CD4-positive, alpha-beta T cell treated with Interleukin-4 for 4 hours (primary cell): ENCODE measurements around the gene CHRDL2.
A peak's percentile ranks its signal among the peaks of the same experiment; 100 is the strongest.

Source experiments
- DNase-seq: peaks from one replicate; pipeline ENCODE4 v3.0.0-alpha.2; 2020

CHRDL2 gene

DNA sequence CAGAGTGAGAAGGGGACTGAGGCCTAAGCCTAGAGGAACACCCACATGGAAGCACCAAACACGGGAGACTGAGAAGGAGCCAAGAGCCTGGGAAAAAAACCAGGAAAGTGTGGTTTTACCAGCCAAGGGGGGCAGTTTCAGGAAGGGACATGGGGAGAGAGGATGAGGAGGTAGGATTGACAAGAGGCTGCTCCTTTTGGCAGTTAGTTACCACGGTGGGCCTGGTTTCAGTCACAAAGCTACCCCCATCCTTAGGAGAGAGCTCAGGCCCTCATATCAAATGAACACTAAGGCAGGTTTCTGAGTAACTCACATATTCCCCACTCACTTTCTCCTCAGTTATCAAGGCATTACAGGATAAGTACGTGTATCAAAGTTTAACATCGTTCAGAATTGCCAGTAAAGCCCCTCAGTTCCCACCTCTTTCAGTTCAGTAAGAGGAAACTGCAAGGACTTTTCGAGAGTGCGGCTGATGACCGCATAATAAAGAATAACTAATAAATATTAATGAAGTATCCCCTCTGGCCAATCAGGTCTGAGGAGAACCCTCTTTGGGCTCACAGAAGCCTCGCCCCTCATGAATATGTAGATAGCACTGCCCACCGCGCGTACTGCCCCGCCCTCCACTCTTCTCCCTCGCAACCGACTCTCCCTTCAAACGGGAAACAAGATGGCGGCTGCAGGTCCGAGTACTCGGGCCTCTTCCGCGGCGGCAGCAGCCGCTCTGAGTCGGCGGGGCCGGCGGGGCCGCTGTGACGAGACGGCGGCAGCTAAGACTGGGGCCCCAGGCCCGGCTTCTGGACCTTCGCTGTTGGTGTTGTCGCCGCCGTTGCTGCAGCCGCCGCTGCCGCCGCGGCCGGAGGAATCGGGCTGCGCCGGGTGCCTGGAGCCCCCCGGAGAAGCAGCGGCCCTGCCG is 17.2 kb upstream of the CHRDL2 start, which contains the start of gene RNF169:
TSS of gene RNF169 (plus strand) at position 639 of the 916 bp plus-strand sequence. CDS start at position 671, 32 bp downstream.
- peak; percentile 94 for DNase-seq

DNA sequence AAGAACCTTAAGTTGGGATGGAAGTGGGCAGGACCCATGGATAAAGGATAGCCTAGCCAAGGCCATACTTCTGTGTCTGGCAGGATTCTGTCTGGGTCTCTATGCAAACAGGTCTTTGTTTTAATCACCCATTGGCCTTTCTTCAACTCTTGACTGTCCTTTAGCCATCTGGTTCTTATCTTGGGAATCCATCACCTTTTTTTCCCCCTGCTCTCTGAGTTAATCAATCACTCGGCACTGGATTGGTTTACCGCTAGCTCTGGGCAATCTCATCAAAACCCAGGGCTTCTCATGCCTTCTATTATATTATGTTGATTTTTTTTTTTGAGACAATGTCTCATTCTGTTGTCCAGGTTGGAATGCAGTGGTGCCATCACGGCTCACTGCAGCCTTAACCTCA is 15.6 kb upstream of the CHRDL2 start:
- DNase-seq: no peak

DNA sequence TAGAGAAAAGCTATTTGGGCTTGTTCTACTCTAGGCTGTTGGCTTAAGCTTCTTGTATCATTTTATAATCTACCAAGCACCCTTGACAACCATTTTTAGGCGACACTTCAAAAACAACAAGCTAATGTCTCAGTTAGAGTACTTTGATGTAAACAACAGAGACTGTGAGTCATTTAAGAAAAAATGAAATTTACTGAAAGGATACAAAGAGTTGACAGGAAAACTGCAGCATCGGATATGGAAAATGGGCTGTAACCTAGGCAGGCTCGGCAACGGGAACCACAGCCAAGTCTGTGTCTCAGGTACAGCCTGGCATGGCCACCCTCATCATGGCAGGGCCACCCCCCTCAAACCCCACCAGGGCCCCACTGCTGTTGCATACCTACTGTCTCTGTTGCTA is 13.1 kb upstream of the CHRDL2 start:
- DNase-seq: no peak

DNA sequence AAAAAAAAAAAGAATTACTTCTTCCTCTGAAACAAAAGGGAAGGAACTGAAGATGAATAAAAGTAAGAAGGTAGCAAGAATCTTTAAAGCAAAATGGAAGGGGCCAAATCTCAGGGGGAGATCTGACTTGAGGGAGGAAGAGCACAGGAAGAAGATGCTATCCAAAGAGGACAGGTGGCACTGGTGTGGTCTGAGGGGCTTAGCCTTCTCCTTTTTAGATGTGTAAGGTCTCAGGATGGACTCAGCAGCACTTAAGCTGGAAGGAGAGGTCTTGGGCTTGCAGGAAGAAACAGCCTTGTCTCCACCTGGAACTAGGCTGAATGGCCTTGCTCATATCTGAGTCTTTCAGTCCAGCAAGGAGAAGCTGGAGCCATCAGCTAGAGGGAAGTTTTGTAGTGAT is 12.4 kb upstream of the CHRDL2 start:
- no peak for DNase-seq

DNA sequence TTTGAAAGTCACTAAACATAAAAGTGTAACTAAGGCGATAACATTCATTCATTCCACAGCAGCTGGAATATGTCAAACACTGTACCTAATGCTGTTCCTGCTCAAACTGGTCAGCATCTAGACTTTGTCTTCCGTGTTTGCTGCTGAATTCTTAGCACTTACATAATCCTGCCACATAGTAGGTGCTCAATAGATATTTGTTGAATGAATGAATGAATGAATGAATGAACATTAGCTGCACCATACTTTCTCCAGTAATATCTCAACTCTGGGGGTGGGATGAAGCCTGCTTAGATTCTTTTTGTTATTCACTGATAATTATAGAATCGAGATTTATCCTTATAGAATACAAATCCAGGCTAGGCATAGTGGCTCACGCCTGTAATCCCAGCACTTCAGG is 10.8 kb upstream of the CHRDL2 start:
- DNase-seq: no peak

DNA sequence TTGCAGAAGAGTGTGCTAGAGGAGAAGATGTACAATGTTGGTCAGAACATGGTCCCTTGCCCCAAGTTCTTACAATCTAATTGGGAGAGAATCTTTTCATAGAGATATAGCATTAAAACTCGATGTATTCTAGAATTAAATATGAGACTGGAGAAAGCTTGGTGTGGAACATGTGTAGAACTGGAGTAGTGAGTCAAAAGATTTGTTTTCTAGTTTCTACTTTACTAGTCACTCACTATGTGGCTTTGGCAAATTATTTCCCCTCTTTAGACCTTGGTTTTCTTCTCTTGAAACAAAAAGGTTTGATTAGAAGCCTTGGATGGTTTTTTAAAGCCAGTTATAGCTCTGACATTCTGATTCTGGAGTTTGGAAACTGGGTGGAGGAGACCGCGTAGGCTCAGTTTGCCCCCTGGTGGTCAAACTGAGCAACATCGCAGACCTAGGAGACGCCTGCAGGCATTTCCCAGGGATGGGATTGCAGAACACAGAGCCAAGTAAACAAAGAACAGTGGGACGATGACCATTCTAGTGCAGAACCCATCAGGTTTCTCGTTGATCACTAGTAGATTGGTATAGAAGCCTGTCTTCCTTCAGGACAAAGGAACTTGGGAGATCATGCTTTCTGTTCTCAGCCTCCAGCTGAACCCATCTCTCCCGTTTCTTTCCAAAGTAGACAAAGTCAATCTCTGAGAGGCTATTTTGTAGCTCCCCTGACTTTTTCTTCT is 8.5 kb upstream of the CHRDL2 start:
- DNase-seq: peak; percentile 48

DNA sequence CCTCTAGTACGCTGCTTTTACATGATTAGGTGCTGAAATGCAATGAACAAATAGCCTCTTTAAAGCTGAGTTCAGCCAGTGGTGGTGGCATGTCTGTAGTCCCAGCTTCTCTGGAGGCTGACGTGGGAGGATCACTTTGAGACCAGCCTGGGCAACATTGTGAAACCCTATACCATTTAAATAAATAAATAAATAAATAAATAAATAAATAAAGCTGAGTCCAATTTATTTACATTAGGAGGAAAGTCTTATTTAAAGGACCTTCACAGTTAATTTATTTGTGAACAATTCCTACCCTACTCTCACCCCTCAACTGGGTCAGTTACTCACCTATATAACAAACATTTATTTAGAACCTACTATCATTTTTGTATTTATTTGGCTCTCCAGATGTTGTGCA is 4.8 kb upstream of the CHRDL2 start:
- DNase-seq: no peak

DNA sequence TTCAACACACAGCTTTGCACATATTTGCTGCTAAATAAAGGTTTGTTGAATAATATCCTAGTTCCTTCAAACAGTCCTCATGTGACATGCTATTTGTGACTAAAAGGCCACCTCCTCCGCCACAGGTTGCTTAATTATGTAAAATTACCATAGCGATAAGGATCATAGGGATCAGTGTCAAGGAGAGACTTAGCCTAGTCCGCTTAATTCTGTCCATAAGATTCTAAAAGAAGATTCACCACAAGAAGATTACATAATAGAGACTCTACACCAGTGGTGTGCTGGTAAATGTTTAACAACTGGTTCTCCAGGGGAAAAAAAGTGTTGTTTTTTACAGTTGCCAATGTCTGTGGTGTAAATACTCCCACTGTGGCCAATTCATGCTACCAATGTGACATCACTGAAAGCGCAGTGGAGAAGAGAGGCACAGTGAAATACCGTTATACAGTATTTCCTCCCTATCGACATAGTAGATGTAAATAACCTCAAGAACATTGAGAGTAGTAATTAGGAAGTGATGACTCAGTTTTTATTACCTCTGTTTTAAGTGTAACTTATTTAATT is 4.2 kb upstream of the CHRDL2 start:
- DNase-seq: peak; percentile 14

DNA sequence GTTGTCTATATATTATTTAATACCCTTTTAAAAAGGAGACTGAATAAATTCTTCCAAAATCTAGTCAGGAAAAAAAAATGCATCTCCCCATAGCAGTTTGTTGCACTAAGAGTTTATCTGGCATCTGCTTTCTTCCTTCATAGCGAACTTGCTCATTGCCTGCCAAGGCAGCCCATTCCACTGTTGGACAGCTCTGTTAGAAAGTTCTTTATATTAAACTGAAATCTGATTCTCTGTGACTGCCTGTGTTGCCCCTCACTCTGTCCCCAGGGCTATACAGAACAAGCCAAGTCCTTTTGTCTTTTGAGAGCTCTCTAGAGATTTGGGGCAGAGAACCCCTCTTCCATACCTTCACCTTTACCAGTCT is 3.3 kb upstream of the CHRDL2 start:
- DNase-seq: no peak

DNA sequence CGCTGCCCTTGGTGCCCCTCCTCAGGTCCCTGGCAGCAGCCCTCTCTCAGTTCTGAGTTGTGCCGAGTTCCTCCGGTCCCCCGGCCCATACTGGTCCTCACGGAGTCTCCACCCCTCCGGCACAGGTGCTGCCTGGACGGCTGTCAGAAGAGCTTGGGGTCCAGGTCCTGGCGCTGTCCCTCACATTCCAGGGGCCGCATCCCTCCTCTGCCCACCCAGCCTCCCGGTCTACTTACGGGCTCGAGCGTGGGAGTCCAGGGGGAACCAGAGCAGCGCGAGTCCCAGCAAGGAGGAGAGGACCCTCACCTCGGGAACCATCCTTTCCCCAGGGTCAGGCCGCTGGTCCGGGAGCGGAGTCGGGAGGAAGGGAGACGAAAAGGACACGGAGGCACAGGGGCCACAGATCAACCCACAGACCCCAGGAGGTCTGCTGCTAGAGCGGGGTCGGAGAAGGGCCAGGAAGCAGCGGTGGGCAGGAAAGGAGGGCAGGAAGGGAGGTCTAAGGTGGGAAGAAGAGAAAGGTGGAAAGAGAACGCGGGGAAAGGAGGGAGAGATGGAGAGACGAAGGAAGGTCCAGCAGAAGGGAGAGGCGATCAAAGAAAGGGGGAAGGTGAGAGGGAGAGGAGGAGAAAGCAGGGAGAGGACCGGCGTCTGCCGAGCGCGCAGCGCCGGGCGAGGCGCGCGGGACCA is 510 bp downstream of the CHRDL2 start:
- no peak for DNase-seq

DNA sequence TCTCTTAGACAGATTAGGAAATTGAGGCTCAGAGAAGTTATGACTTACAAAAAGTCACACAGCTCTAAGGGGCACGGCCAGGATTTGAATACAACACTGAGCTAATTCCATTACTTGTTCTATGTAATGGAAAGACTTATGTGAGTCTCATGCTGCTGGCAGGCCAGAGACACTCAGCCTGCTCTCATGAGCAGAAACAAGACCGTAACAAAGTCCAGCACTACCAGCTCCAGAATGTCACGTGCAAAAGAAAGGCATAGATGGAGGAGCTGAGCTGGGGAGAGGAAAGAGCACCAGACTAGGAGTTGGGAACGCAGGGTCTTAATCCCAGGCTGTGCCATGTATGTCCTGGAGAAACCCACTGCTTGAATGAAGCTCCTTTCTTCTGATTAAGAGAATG is 1.8 kb downstream of the CHRDL2 start:
- DNase-seq: no peak

DNA sequence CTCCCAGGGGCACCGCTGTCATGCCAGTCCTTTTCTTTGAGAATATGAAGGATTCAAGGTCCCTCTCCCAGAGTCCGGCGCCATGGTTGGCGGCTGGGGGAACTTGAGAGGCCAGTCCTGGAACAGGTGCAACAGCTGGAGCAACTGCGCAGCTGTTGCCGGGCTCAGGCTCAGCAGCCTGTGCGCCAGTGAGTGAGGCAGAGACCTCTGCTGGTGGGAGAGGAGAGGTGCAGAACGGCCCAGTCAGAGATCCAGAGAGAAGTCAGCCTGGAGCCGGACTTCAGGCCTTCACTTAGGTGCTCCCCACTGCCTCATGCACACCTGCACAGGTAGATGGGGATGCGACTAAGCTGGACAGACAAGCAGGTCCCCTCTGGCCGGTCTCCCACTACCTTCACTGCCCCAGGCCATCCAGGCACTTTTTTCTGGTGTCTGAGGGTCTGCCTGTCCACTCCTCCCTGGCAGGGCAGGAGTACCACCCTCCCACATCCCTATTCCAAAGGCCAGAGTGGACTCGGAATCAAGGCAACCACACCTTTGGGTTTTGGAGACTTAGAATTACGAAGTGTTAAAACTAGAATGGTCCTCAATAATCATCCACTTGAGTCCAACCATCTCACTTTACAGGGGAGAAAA is 4.6 kb downstream of the CHRDL2 start:
- DNase-seq: peak; percentile 42

DNA sequence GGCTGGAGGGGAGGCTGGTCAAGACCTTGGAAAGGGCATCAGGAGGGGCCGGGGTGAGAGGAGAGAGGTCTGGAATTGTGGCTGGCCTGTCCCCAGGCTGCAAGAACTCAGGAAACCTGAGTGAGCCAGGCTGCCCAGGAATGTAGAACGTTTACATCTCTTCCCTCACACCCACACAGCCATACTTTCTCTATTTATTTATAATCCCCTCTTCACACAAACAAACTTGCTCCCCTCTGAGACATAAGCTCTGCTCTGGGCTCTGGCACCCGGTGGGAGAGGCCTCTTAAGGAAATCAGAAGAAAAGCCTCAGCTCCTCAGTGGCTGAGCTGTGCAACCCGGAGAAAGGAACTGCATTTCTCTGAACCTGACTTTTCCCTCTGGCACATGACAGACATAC is 5.5 kb downstream of the CHRDL2 start:
- no peak for DNase-seq

DNA sequence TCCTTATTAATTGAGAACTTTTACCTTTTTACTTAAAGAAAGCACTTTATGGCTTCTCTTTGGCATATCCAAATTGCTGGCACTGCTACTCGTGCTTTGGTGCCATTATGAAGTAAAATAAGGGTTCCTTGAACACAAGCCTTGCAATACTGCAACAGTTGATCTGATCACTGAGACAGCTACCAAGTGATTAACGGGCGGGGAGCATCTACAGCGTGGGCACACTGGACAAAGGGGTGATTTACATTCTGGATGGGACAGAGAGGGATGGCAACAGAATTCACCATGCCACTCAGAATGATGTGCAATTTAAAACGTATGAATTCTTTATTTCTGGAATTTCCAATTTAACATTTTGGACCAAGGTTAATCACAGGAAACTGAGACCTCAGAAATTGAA is 7.7 kb downstream of the CHRDL2 start:
- no peak for DNase-seq

DNA sequence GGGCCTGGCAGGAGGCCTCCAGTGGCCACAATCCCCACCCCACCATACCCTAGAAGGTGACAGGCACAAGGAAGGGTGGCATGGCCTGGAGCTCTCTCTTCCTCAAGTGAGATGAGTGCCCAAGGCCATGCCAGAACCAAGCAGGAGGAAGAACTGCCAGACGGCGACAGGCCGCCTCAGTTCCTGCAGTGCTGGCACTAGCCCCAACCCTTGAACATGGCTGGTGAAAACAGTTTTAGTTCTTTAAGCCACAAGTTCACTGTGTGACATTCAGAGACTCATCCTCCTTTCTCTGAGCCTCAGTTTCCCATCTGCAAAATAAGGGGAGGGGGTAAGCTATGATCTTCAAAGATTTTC is 9.8 kb downstream of the CHRDL2 start:
- DNase-seq: no peak

DNA sequence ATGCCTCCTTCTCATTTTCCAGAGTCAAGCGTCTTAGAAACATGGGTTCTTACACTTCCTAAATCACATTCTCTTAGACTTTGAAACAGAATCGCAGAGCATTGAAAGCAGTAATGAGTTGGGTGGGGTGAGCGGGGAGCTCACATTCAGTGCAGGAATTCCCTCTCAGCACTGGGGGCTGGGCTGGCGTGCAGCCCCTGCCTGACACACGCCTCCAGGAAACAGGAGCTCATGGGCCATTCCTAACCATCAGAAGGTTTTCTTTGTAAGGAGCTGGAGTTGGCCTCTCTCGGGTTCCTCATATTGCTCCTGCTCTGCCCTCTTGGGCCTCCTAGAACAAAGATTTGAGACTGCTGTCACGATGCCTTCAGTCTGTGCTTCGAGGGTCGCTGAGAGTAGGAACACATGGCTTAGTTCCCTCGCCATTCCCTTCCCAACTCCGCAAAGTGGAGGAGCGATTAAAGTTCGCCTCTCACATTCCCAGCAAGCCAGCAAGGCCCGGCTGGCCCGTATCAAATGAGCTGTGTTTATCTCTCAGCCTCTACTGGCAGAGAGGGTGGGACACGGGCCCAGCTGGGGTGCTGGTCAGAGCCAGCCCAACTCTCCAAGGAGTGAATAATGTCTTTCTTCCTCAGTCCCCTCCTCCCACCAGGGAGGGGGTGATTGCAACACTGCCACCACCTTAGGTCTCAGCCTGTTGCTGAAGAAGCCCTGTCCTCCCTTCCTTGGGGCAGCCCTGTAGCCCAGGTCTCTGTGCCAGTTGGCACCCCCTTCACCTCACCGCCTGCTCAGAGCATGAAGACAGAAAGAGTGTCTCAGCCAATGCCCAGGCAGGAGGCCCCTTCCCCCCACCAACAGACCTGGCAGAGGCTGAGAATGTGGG is 10.4 kb downstream of the CHRDL2 start:
- DNase-seq: no peak

DNA sequence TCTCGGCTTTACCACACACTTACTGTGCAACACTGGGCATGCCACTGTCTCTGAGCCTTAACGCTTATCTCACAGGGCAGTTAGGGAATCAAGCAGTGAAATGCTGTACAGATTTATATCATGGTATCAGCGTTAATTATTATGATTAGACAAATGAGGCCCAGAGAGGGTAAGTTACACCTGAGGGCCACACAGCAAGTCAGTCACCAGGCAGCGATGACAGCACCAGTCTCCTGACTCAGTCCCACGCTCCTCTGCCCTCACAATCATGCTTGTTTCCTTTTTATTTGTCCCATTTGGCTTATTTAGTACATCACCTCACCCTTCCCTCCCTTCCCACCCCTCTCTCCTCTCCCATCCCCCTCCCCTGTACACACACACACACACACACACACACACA is 12.2 kb downstream of the CHRDL2 start:
- DNase-seq: no peak

DNA sequence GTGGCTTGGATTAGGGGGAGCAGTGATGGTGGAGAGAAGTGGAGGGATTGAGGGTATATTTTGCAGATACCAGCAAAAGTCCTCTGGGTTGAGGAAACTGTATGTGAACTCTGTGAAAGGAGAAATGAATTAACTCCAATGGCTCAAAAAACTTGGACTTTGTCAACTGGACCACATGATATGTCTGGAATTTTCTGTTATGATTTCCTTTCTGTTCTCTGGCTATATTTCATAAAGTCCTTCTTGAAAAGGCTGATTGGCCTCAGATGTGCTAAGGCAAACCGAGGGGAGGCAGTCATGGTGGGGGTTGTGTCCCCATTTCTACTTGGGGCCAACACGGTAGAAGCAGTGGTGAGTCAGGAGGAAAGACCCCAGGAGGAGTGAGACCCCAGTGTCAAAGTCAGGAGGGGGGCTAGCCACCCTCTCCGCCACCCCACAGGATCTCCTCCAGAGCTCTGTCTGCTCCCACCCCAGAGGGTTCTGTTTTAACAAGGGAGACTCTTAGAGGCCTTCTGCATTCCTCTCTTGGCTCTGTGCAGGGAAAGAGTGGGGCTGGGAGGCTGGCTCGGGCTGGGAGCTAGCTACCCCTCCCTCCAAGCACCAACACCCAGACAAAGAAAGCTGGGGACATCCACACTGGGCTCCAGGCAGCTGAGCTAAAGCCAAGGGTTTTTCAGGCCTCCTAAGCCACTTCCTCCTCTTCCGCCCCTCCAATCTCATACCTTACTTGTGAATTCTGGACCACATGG is 13.8 kb downstream of the CHRDL2 start:
- no peak for DNase-seq

DNA sequence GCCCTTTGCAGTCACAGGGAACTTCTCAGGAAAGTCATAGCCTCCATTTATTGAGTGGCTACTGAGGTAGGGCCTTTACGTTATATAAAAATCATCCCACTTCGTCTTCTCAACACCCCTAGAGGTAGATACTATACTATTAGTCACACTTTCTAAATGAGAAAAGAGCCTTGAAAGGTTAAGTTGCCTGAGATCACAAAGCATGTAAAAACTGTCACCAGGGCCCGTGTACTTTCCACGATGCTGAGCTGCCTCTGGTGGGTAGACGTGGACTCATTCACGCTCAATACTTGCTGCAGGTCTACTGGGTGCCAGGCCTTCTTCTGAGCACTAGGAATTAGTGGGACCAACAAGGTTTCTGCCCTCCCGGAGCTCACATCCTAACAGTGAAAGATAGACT is 16.3 kb downstream of the CHRDL2 start:
- DNase-seq: no peak

DNA sequence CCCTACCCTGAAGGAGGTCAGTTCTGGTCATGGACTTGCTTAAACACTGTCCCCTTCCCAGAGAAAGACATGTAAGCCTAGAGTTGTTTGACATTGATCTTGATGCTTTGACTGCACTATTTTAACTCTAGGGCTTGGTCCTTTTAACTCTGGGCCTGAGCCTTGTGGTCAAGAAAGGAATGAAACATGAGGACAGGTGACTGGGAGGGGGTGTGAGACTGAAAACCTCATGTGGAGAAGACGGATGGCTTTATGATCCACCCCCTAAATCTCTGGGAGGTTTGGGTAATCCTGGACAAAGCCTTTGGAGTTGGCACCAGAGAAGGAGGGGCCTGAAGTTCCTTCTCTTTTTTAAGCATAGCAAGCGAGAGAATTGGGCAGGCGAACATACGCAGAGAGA is 17.5 kb downstream of the CHRDL2 start:
- DNase-seq: no peak

DNA sequence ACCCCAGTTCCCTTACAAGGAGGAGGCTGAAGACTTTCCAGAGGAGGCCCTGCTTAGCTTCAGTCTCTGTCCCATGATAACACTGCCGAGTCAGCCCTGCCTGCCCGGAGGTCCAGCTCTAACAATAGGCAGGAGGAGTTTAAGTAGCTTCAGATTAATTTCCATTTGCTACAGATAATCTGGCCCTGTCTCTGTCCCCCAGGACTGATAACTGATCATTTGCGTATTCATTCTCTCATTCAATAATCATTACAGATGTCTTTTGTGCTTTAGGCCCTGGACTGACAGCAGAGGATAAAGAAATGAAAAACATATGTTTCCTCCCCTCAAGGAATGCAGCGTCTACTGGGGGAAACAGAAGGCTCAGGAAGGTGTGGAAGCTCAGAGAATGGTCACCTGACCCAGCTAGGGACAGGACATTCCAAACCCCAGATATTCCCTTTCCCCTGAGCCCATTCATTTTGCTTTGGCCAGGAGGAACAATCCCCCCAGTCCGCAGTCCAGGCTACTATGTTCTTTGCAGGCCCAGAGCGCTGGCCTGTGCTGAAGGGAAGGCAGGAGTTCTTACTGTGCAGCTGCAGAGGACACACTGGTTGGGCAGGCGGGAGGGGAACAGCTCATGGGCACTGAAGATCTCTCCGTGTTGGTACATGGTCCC is 20.8 kb downstream of the CHRDL2 start:
- DNase-seq: no peak
